Measurements from ENCODE around the gene ARID5B.

ARID5B gene

GRCh38 chr10:62058896-62059216, 157.4 kb downstream of the ARID5B start:
- DNase-seq: no peak

- no peak for DNase-seq
Measured at GRCh38 chr10:62059217-62059920, 157.9 kb downstream of the ARID5B start.

- no peak for DNase-seq
Measured at GRCh38 chr10:62062028-62062427, 160.5 kb downstream of the ARID5B start.

- DNase-seq: no peak
Measured at GRCh38 chr10:62062752-62063512, 161.4 kb downstream of the ARID5B start.

- no peak for DNase-seq
Measured at GRCh38 chr10:62063795-62064472, 162.4 kb downstream of the ARID5B start.

- DNase-seq: no peak
Measured at GRCh38 chr10:62067560-62067959, 166.1 kb downstream of the ARID5B start.

- DNase-seq: no peak
Measured at GRCh38 chr10:62068464-62068863, 167.0 kb downstream of the ARID5B start.

- no peak for DNase-seq
Measured at GRCh38 chr10:62069452-62070178, 168.1 kb downstream of the ARID5B start.

GRCh38 chr10:62071846-62072281, 170.4 kb downstream of the ARID5B start:
- no peak for DNase-seq

- DNase-seq: no peak
Measured at GRCh38 chr10:62072901-62073300, 171.4 kb downstream of the ARID5B start.

- no peak for DNase-seq
Measured at GRCh38 chr10:62073429-62073828, 171.9 kb downstream of the ARID5B start.

GRCh38 chr10:62075414-62075813, 173.9 kb downstream of the ARID5B start:
- DNase-seq: no peak

GRCh38 chr10:62075912-62076311, 174.4 kb downstream of the ARID5B start:
- DNase-seq: no peak

- DNase-seq: no peak
Measured at GRCh38 chr10:62076891-62077290, 175.4 kb downstream of the ARID5B start.

GRCh38 chr10:62077330-62078015, 176.0 kb downstream of the ARID5B start:
- no peak for DNase-seq

- DNase-seq: no peak
Measured at GRCh38 chr10:62079885-62080559, 178.5 kb downstream of the ARID5B start.

GRCh38 chr10:62080905-62081304, 179.4 kb downstream of the ARID5B start:
- DNase-seq: no peak

GRCh38 chr10:62081341-62082270, 180.1 kb downstream of the ARID5B start:
- DNase-seq: no peak

GRCh38 chr10:62082271-62082656, 180.8 kb downstream of the ARID5B start:
- DNase-seq: no peak

- DNase-seq: peak; percentile 40
Measured at GRCh38 chr10:62082729-62083411, 181.4 kb downstream of the ARID5B start.

Data from activated effector memory CD4-positive, alpha-beta T cell treated with Interleukin-2 at 50 U/mL for 16 hours (primary cell).